Epithelial cell of esophagus (primary cell): ENCODE measurements around the gene NUBPL.
"Not testable (repeated sequence)": the region's sequence is repeated elsewhere in the genome, so short reads cannot be mapped to it uniquely, and the experiment has no call there.

ENCODE experiments used
- DNase-seq: peaks from one replicate; pipeline ENCODE4 v3.0.0; 2010; ENCODE audit warnings: low read depth
- H3K4me3 ChIP-seq: 2 replicates; pipeline ENCODE4 v1.5.1; 2011; ENCODE audit warnings: mild to moderate bottlenecking, low read length, control low read depth
- CTCF ChIP-seq: IDR thresholded peaks from 2 replicates; pipeline ENCODE4 v1.5.1; 2011; ENCODE audit warnings: low read depth, mild to moderate bottlenecking, low read length, control low read depth, inconsistent platforms; ENCODE audit not compliant: insufficient read depth; ENCODE audit errors: missing control alignments

NUBPL gene

GRCh38 chr14:31787377-31787776 is 226.2 kb downstream of the NUBPL start:
- no peak overlapping the region for H3K4me3 ChIP-seq
- peak; percentile 73 for DNase-seq
- peak; percentile 40 for TF ChIP-seq CTCF

DNA sequence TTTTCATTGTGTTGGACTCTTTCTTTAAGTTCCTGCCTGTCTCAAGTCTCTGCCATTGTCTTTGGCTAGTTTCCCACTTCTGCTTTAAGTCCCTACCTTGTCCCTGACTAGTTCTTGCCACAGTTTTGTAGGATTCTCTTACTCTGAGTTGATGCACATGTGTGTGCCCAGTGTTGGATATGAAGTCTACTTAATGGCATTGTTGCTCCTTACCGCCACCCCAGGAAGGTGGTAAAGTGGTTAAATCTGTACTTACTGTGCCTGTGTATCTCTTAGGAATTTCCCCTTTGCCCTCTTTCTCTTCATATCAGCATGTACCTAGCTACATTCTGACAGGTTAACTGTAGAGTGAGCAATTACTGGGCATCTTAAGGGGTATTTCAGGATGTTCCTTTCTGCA is 227.1 kb downstream of the NUBPL start:
- no peak overlapping the region for H3K4me3 ChIP-seq
- no peak for DNase-seq
- TF ChIP-seq CTCF = no peak

DNA sequence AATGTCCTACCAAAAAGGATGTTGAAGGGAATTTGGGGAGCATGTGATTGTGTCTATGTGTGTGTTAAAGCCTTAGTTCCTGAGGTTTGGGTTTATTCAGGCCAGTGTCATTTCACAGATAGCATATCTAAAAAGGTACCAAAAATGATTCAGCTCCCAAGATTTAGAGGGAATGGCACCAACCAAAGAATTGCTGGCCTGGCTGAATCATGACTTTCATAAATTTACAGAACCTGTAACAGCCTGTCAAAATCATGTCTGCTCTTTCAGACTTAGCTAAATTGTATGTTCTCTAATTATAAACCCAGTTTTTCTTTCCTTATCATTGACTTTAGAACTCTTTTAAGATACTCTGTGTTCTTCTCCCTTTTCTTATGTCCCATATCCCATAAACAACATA is 231.5 kb downstream of the NUBPL start:
- TF ChIP-seq CTCF = no peak
- H3K4me3 ChIP-seq = no peak overlapping the region
- DNase-seq = peak; percentile 58

DNA sequence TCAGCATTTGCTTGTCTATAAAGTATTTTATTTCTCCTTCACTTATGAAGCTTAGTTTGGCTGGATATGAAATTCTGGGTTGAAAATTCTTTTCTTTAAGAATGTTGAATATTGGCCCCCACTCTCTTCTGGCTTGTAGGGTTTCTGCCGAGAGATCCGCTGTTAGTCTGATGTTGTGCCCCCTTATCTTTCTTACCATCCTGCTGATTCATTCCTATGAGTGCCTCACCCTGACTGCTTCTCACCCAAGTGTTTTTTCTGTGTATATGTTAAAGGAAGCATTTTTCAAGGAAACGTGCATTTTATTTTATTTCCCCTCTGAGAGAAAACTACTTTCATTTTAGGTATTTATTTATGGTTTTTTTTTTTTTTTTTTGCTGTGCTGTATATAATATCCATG is 236.7 kb downstream of the NUBPL start:
- H3K4me3 ChIP-seq, DNase-seq: not testable (repeated sequence)

GRCh38 chr14:31802838-31803237 is 241.6 kb downstream of the NUBPL start:
- no peak overlapping the region for H3K4me3 ChIP-seq
- TF ChIP-seq CTCF = no peak
- DNase-seq = no peak

GRCh38 chr14:31806249-31806648 is 245.0 kb downstream of the NUBPL start:
- no peak overlapping the region for H3K4me3 ChIP-seq
- TF ChIP-seq CTCF = no peak
- DNase-seq = no peak

DNA sequence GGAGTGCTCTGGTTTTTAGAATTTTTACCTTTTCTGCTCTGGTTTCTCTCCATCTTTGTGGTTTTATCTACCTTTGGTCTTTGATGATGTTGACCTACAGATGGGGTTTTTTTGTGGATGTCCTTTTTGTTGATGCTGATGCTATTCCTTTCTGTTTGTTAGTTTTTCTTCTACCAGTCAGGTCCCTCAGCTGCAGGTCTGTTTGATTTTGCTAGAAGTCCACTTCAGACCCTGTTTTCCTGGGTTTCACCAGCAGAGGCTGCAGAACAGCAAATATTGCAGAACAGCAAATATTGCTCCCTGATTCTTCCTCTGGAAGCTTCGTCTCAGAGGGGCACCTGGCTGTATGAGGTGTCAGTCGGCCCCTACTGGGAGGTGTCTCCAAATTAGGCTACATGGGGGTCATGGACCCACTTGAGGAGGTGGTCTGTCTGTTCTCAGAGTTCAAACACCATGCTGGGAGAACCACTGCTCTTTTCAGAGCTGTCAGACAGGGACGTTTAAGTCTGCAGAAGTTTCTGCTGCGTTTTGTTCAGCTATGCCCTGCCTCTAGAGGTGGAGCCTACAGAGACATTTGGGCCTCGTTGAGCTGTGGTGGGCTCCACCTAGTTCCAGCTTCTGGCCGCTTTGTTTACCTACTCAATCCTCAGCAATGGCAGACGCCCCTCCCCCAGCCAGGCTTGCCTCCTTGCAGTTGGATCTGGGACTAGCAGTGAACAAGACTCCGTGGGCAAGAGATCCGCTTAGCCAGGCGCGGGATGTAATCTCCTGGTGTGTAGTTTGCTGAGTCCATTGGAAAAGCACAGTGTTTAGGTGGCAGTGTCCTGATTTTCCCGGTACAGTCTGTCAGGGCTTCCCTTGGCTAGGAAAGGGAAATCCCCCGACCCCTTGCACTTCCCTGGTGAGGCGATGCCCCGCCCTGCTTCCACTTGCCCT is 250.8 kb downstream of the NUBPL start:
- H3K4me3 ChIP-seq, DNase-seq: not testable (repeated sequence)

- DNase-seq, H3K4me3 ChIP-seq: not testable (repeated sequence)
These were observed 252.7 kb downstream of the NUBPL start for GRCh38 chr14:31813724-31814490.
